OCI-LY1 (cell line): ENCODE results near the gene CTSD.

Experiments
- H2AFZ ChIP-seq: fragments of 200-600 bp; sonication (generic), shearing (Covaris generic); 2 replicates; pipeline ENCODE4 v1.6.0; 2014; ENCODE audit warnings: antibody characterized with exemption, mild to moderate bottlenecking, low read length
- H3F3A ChIP-seq: fragments of 200-600 bp; sonication (generic), shearing (Covaris generic); 2 replicates; pipeline ENCODE4 v1.6.0; 2014; ENCODE audit warnings: mild to moderate bottlenecking, antibody characterized with exemption, low read length, moderate library complexity; ENCODE audit not compliant: insufficient read depth
- H3K27ac ChIP-seq: fragments of 200-600 bp; sonication (generic); 2 replicates; pipeline ENCODE4 v1.5.1; 2014; ENCODE audit warnings: low read length, mixed run types, mild to moderate bottlenecking, low read depth; ENCODE audit not compliant: poor library complexity, severe bottlenecking
- H3K27me3 ChIP-seq: fragments of 200-600 bp; sonication (generic); 2 replicates; pipeline ENCODE4 v1.6.0; 2014; ENCODE audit warnings: antibody characterized with exemption, mild to moderate bottlenecking, low read length, moderate library complexity; ENCODE audit not compliant: insufficient read depth
- H3K36me3 ChIP-seq: fragments of 200-600 bp; sonication (generic); 2 replicates; pipeline ENCODE4 v1.6.1; 2014; ENCODE audit warnings: mild to moderate bottlenecking, antibody characterized with exemption, low read length, moderate library complexity, mixed read lengths; ENCODE audit not compliant: insufficient read depth
- H3K4me1 ChIP-seq: fragments of 200-600 bp; sonication (generic); 2 replicates; pipeline ENCODE4 v1.5.1; 2014; ENCODE audit warnings: mild to moderate bottlenecking, low read length, moderate library complexity; ENCODE audit not compliant: insufficient read depth, severe bottlenecking
- H3K4me2 ChIP-seq: fragments of 200-600 bp; sonication (generic), shearing (Covaris generic); 2 replicates; pipeline ENCODE4 v1.6.1; 2014; ENCODE audit warnings: low read length
- H3K4me3 ChIP-seq: fragments of 200-600 bp; sonication (generic); 2 replicates; pipeline ENCODE4 v1.5.1; 2014; ENCODE audit warnings: low read length, low read depth, mild to moderate bottlenecking, mixed read lengths; ENCODE audit not compliant: poor library complexity, severe bottlenecking
- H3K79me2 ChIP-seq: fragments of 200-600 bp; shearing (Covaris generic); 2 replicates; pipeline ENCODE4 v1.6.1; 2016; ENCODE audit warnings: mixed run types, low read length, mixed read lengths; ENCODE audit not compliant: insufficient read depth
- H3K9ac ChIP-seq: fragments of 200-600 bp; sonication (generic), shearing (Covaris generic); 2 replicates; pipeline ENCODE4 v1.6.1; 2014; ENCODE audit warnings: mild to moderate bottlenecking, low read length, mixed read lengths
- H3K9me2 ChIP-seq: fragments of 200-600 bp; sonication (generic), shearing (Covaris generic); 2 replicates; pipeline ENCODE4 v1.6.1; 2014; ENCODE audit warnings: low read depth, mild to moderate bottlenecking, low read length, mixed read lengths
- H3K9me3 ChIP-seq: fragments of 200-600 bp; shearing (Covaris generic); 2 replicates; pipeline ENCODE4 v1.6.1; 2014; ENCODE audit warnings: low read length, mixed read lengths
- H4K20me1 ChIP-seq: fragments of 200-600 bp; sonication (generic), shearing (Covaris generic); 2 replicates; pipeline ENCODE4 v1.6.0; 2016; ENCODE audit warnings: mild to moderate bottlenecking, low read length; ENCODE audit not compliant: insufficient read depth
- EZH2 ChIP-seq: fragments of 200-600 bp; sonication (generic), shearing (Covaris generic); IDR thresholded peaks from 2 replicates; pipeline ENCODE4 v1.8.0; 2017; ENCODE audit warnings: borderline replicate concordance, mixed run types, mild to moderate bottlenecking, antibody characterized with exemption, low read length, moderate library complexity, mixed read lengths
- TF ChIP-seq, protein P1 (sequence below): fragments of 200-600 bp; sonication (generic), shearing (Covaris generic); IDR thresholded peaks from 2 replicates; pipeline ENCODE4 v1.5.1; 2017; ENCODE audit warnings: mild to moderate bottlenecking, antibody characterized with exemption, low read length, moderate library complexity, mixed read lengths

CTSD gene

DNA sequence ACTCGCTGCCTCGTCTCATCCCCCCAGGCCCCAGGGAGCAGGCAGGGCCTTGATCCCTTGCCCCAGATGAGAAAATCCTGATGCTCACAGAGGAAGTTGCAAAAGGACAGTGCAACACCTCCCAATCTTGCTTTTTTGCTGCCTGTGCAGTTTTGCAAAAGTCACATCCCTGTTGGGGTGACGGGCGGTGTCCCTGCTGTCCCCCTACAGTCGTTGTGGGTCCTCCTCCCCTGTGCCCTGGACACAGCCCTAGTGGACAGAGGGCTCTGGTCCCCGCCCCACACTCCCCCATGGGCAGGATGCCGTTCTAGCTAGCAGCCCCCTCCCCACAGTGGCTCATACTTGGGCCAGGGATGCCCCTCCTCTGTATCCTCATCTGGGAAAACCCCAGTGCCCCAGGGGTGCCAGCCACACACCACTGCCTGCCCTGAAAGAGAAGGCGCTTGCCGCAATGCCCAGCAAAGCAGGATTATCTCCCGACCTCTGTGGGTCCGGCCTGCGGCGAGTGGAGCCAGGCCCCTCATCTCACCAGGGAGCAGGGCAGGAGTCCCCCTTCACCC is 18.4 kb upstream of the CTSD start:
- Histone ChIP-seq H3K79me2 (no peaks in the 10 kb centered on the region), H2AFZ (no peak overlapping the region), H3K9me2 (no peaks in the 10 kb centered on the region), H3K9me3 (no peaks in the 10 kb centered on the region), H3K4me2 (no peak overlapping the region), H3K4me1 (no peaks in the 10 kb centered on the region), H3K4me3 (no peak overlapping the region), H3K27me3 (no peaks in the 10 kb centered on the region; the same call in 1 of the 2 replicates), H3K9ac (no peak overlapping the region), H3F3A (no peaks in the 10 kb centered on the region), H4K20me1 (no peaks in the 10 kb centered on the region), H3K36me3 (no peaks in the 10 kb centered on the region), H3K27ac (no peak overlapping the region)
- no peak for TF ChIP-seq EZH2
- TF ChIP-seq, protein P1, sequence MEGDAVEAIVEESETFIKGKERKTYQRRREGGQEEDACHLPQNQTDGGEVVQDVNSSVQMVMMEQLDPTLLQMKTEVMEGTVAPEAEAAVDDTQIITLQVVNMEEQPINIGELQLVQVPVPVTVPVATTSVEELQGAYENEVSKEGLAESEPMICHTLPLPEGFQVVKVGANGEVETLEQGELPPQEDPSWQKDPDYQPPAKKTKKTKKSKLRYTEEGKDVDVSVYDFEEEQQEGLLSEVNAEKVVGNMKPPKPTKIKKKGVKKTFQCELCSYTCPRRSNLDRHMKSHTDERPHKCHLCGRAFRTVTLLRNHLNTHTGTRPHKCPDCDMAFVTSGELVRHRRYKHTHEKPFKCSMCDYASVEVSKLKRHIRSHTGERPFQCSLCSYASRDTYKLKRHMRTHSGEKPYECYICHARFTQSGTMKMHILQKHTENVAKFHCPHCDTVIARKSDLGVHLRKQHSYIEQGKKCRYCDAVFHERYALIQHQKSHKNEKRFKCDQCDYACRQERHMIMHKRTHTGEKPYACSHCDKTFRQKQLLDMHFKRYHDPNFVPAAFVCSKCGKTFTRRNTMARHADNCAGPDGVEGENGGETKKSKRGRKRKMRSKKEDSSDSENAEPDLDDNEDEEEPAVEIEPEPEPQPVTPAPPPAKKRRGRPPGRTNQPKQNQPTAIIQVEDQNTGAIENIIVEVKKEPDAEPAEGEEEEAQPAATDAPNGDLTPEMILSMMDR = no peak

DNA sequence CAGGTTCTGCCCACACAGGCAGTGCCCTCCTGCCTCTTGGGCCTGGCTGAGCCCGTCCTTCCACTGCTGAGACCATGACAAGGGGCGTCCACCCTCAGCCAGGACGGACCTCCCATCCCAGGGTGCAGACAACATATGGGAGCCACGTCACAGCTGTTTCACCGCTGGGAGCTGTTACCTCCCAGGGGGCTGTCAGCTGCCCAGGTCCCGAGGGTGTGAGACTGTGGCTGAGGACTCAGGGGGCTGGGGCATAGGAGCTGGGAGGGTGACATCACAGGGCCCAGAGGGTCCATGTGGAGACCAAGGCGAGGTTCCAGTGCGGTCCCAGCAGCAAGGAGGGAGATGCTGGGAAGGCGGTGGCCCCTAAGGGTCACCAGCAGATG is 17.9 kb upstream of the CTSD start:
- H3K4me2 ChIP-seq = no peak overlapping the region
- H4K20me1 ChIP-seq = no peaks in the 10 kb centered on the region
- no peak overlapping the region for H3K4me3 ChIP-seq
- H3K36me3 ChIP-seq = no peaks in the 10 kb centered on the region
- no peaks in the 10 kb centered on the region for H3K9me3 ChIP-seq
- TF ChIP-seq EZH2 = no peak
- TF ChIP-seq, protein P1 = no peak
- no peaks in the 10 kb centered on the region; the same call in 1 of the 2 replicates for H3K27me3 ChIP-seq
- no peak overlapping the region for H3K9ac ChIP-seq
- H3K4me1 ChIP-seq = no peaks in the 10 kb centered on the region
- no peaks in the 10 kb centered on the region for H3F3A ChIP-seq
- H3K79me2 ChIP-seq = no peaks in the 10 kb centered on the region
- H3K9me2 ChIP-seq = no peaks in the 10 kb centered on the region
- no peak overlapping the region for H3K27ac ChIP-seq
- H2AFZ ChIP-seq = no peak overlapping the region

DNA sequence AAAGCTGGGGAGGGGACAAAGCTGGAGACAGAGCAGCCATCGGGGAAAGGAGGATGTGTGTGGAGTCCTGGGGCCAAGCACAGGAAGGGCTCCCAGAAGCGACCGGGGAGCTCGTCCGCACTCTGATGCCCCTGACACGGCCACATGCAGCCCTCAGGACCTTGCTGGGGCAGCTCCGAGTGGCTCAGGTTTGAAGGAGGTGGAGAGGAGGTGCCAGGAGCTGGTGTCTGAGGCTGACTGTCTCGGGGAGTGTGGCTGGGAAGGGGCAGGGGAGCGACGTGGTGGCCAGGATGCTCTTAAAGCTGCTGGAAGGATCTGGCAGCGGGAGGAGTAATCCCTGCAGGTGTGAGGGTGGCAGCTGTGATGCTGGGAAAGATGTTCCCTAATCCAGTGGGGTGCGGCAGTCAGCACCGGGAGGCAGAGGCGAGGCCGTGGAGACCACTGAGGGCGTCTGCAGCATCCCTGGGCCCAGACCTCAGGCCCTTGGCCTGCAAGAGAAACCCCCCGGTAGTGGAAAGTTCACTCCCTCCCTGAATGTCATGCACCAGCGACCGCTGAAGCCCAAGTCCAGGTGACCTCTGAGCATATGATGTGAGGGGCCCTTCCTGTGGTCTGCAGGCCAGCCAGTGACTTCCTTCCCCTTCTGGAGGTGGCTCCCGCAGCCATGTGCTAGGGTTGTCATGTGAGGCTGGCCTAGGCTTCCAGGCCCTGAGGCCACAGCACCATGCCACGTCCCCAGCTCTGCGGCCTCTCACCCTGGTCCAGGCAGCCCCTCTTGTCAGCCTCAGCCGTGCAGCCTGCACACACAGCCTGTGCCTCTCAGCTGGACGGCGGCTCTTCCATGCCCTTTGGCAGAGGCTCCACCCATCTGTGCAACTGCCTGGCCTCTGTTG is 17.2 kb upstream of the CTSD start:
- Histone ChIP-seq H3K79me2 (no peaks in the 10 kb centered on the region), H3F3A (no peaks in the 10 kb centered on the region), H3K27ac (no peak overlapping the region), H3K9ac (no peak overlapping the region), H3K4me1 (no peaks in the 10 kb centered on the region), H4K20me1 (no peaks in the 10 kb centered on the region), H3K36me3 (no peaks in the 10 kb centered on the region), H3K9me3 (no peaks in the 10 kb centered on the region), H3K27me3 (no peaks in the 10 kb centered on the region; the same call in 1 of the 2 replicates), H3K4me3 (no peak overlapping the region), H3K9me2 (no peaks in the 10 kb centered on the region), H2AFZ (no peak overlapping the region), H3K4me2 (no peak overlapping the region)
- no peak for TF ChIP-seq EZH2
